GM12878 (cell line): ENCODE results near the gene CCBE1. TPM values are rescaled to one million over a fixed set of nuclear protein-coding genes. Genes with fewer than 3 reads are reported as not detected.

Experiments
- ATAC-seq: fragments of 200-7000 bp; cut with Tn5 transposase; 3 replicates; pipeline ENCODE4 v1.9.1; 2020; ENCODE audit warnings: mild to moderate bottlenecking, moderate library complexity
- BruUV-seq: library from RNA; stranded (reverse); fragments of 400-500 nt; replicated peaks from 2 replicates; lab custom pipeline; 2021; lab: Mats Ljungman, UMichigan
- CTCF ChIA-PET: fragments of 300-600 bp; sonication (Branson Sonifier 250); formaldehyde crosslinking; extraction: SDS; loops from one replicate; lab custom pipeline; 2021; ENCODE audit warnings: inconsistent platforms; lab: Yijun Ruan, JAX
- POLR2A ChIA-PET: fragments of 350-600 bp; formaldehyde crosslinking; extraction: SDS; loops from one replicate; lab custom pipeline; 2021; ENCODE audit warnings: inconsistent platforms; lab: Charles Lee
- RAD21 ChIA-PET: fragments of 300-600 bp; sonication (Branson Sonifier 250); formaldehyde crosslinking; loops from one replicate; lab custom pipeline; 2023; ENCODE audit warnings: antibody characterized with exemption; ENCODE audit not compliant: unreplicated experiment; lab: Charles Lee
- SMC1A ChIA-PET: fragments of 300-600 bp; sonication (Branson Sonifier 250); formaldehyde crosslinking; loops from one replicate; lab custom pipeline; 2023; ENCODE audit not compliant: unreplicated experiment, uncharacterized antibody; lab: Charles Lee
- DNase-seq: peaks from one replicate; pipeline ENCODE4 v3.0.0-alpha.2; 2011; ENCODE audit warnings: low read depth, low spot score
- FAIRE-seq: peaks from 3 replicates; lab custom pipeline; 2011; peaks lifted over from hg19 to GRCh38; lab: Jason Lieb, UNC
- H2AFZ ChIP-seq: 2 replicates; pipeline ENCODE4 v1.6.0; 2011; ENCODE audit warnings: low read depth, low read length, control low read depth; ENCODE audit not compliant: control insufficient read depth
- H3K27ac ChIP-seq: 2 replicates; pipeline ENCODE4 v1.5.1; 2011; ENCODE audit warnings: control low read depth; ENCODE audit not compliant: control insufficient read depth, insufficient read depth
- H3K27me3 ChIP-seq, 2 experiments: replicated peaks in 1 of 2; 2 replicates each; pipeline versions ENCODE4 v1.6.0 to v1.6.1; 2011; ENCODE audit warnings: low read length in 1 of 2; ENCODE audit not compliant: control insufficient read depth in 2 of 2, insufficient read depth in 2 of 2
- H3K36me3 ChIP-seq, 2 experiments: 2 replicates each; pipeline ENCODE4 v1.5.1; 2011; ENCODE audit warnings: low read length in 1 of 2; ENCODE audit not compliant: control insufficient read depth in 2 of 2, insufficient read depth in 2 of 2
- H3K4me1 ChIP-seq: 2 replicates; pipeline ENCODE4 v1.6.1; 2011; ENCODE audit warnings: mild to moderate bottlenecking, low read length, moderate library complexity, mixed read lengths; ENCODE audit not compliant: control insufficient read depth, insufficient read depth
- H3K4me2 ChIP-seq: 2 replicates; pipeline ENCODE4 v1.6.0; 2011; ENCODE audit warnings: control low read depth; ENCODE audit not compliant: control insufficient read depth, insufficient read depth
- H3K4me3 ChIP-seq: fragments of 200-600 bp; sonication (generic); 2 replicates; pipeline ENCODE4 v1.5.1; 2016
- H3K79me2 ChIP-seq: 2 replicates; pipeline ENCODE4 v1.6.0; 2011; ENCODE audit warnings: low read length; ENCODE audit not compliant: control insufficient read depth, insufficient read depth
- H3K9ac ChIP-seq: 2 replicates; pipeline ENCODE4 v1.8.0; 2011; ENCODE audit warnings: low read length, control low read depth, mixed read lengths; ENCODE audit not compliant: control insufficient read depth, insufficient read depth
- H3K9me3 ChIP-seq: replicated peaks from 3 replicates; pipeline ENCODE4 v1.5.1; 2011; ENCODE audit warnings: mild to moderate bottlenecking, low read length; ENCODE audit not compliant: control insufficient read depth, insufficient read depth
- H4K20me1 ChIP-seq: 2 replicates; pipeline ENCODE4 v1.6.0; 2011; ENCODE audit not compliant: control insufficient read depth, insufficient read depth
- BACH1 ChIP-seq: fragments of 450-650 bp; IDR thresholded peaks from 2 replicates; pipeline ENCODE4 v1.6.1; 2017; ENCODE audit warnings: mild to moderate bottlenecking, borderline replicate concordance
- BHLHE40 ChIP-seq, 2 experiments: fragments of 450-650 bp in 1 of 2; IDR thresholded peaks; 2 replicates each; pipeline ENCODE4 v1.6.1; 2011 to 2017; ENCODE audit warnings: low read depth in 2 of 2, borderline replicate concordance in 1 of 2, improper control_type of control experiment in 1 of 2, low read length in 1 of 2, mild to moderate bottlenecking in 1 of 2
- BRCA1 ChIP-seq: IDR thresholded peaks from 2 replicates; pipeline ENCODE4 v1.6.1; 2011; ENCODE audit warnings: low read depth, low read length, improper control_type of control experiment
- E4F1 ChIP-seq: fragments of 450-650 bp; IDR thresholded peaks from 2 replicates; pipeline ENCODE4 v1.6.1; 2018; ENCODE audit warnings: borderline replicate concordance, mild to moderate bottlenecking; ENCODE audit not compliant: partially characterized antibody
- GATAD2B ChIP-seq: fragments of 450-650 bp; conservative IDR thresholded peaks from 2 replicates; pipeline ENCODE4 v1.6.1; 2017; ENCODE audit warnings: low read depth, mild to moderate bottlenecking, moderate library complexity
- ZBED1 ChIP-seq: IDR thresholded peaks from 2 replicates; pipeline ENCODE4 v1.6.1; 2016; ENCODE audit warnings: borderline replicate concordance
- WGBS: methylation state at CpG from one replicate; pipeline ENCODE4 v1.1.6; 2016; ENCODE audit warnings: low lambda C conversion rate; ENCODE audit not compliant: insufficient replicate concordance, insufficient coverage; ENCODE audit errors: missing lambda C conversion rate; 5-methylcytosine and 5-hydroxymethylcytosine counted together
- in situ Hi-C: fragments of 300-500 bp; cut with MboI; formaldehyde crosslinking; loops from 9 replicates; pipeline ENCODE4 v1.14.3; 2018; ENCODE audit warnings: mixed read lengths
- intact Hi-C: fragments of 100-400 bp; cut with micrococcal nuclease; formaldehyde crosslinking; loops from one replicate; pipeline ENCODE4 v1.14.2; 2022; ENCODE audit not compliant: unreplicated experiment
- polyA plus RNA-seq, 11 experiments: library from polyadenylated mRNA; depleted of rRNA in 4 of 11; unstranded in 6 of 11; stranded (reverse) in 5 of 11; fragments of >200 nt; fragmentation: Nextera tagmentation in 4 of 11; fragmentation: Illumina TruSeq in 1 of 11; extraction: Ambion mirVana in 4 of 11; extraction: Trizol in 1 of 11; gene quantifications; 1 replicate in 1 of 11; 2 replicates in 10 of 11; pipeline versions ENCODE4 v1.2.1 to v1.2.3, GENCODE V29; 2011 to 2016; ENCODE audit warnings: inconsistent platforms in 2 of 11, missing spikeins in 2 of 11, low read depth in 1 of 11
- total RNA-seq, 4 experiments: library from RNA; depleted of rRNA in 3 of 4; stranded (reverse); fragments of >200 nt in 3 of 4; fragmentation: Illumina TruSeq in 1 of 4; extraction: Trizol in 1 of 4; gene quantifications; 2 replicates each; pipeline versions ENCODE4 v1.2.1 to v1.2.3, GENCODE V29; 2013 to 2021

CCBE1 gene
- total and polyA plus RNA-seq, 10 of the 15 experiments (the other 5 are each of a cell fraction or from before 2014, with no cell fraction given): 0.03 to 0.49 (median 0.04) TPM; not detected in 7

- H3K4me1 ChIP-seq: no peaks in the 10 kb centered on the region
- H3K4me2 ChIP-seq: no peak overlapping the region
- no peaks in the 10 kb centered on the region for H3K79me2 ChIP-seq
- ChIA-PET RAD21 (no interaction called here), POLR2A (no interaction called here), SMC1A (no interaction called here), CTCF (no interaction called here)
- in situ Hi-C loops: no loop called here
- no peaks in the 10 kb centered on the region for H3K36me3 ChIP-seq
- TF ChIP-seq BRCA1: no peak
- TF ChIP-seq E4F1: no peak
- TF ChIP-seq GATAD2B: no peak
- no peak for TF ChIP-seq ZBED1
- no peak for TF ChIP-seq BHLHE40 (IDR thresholded peaks at IDR 0.05; ENCODE audit: borderline replicate concordance in 1 of 2, low read depth in 2 of 2, low read length in 1 of 2)
- no peak for TF ChIP-seq BACH1
- H3K4me3 ChIP-seq: no peak overlapping the region
- H3K27ac ChIP-seq: no peak overlapping the region
- WGBS: 46% methylated on average over 12 of the region's 12 CpGs
- H3K9me3 ChIP-seq: no peaks in the 10 kb centered on the region; the same call in 2 of the 3 replicates
- intact Hi-C loops: no loop called here
- no TSS peak for BruUV-seq
- ATAC-seq: no peak
- no peak overlapping the region for H2AFZ ChIP-seq
- H4K20me1 ChIP-seq: no peaks in the 10 kb centered on the region
- H3K9ac ChIP-seq: no peak overlapping the region
- H3K27me3 ChIP-seq: peaks cover 0 to 2% of the 10 kb centered on the region in 2 experiments; a peak in 1 of 4 replicates
- DNase-seq: no peak
- no peak for FAIRE-seq
Observed at GRCh38 chr18:59502274-59503175, 194.7 kb downstream of the CCBE1 start.
